Measurements from ENCODE around the gene INTS3.
"Not testable (repeated sequence)": the region's sequence is repeated elsewhere in the genome, so short reads cannot be mapped to it uniquely, and the experiment has no call there.

Gene INTS3

DNA sequence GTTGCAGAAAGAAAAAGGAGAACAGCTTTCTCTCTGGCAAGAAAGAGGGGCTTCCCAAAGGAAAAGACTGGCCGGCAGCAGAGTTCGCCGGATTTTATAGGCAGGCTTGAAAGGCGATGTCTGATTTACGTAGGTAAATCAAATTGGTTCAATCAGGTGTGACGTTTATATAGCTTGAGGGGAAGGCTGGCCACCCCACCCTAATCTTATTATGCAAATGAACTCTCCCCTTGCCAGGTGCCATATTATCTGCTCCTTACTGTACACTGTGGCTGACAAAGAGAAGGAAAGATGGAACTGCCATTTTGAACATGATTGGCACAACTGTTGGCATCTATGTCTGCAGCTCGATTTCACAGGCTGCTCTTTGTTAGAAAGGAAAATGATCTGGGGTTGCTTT is 16.8 kb upstream of the INTS3 start:
- DNase-seq: no peak

DNA sequence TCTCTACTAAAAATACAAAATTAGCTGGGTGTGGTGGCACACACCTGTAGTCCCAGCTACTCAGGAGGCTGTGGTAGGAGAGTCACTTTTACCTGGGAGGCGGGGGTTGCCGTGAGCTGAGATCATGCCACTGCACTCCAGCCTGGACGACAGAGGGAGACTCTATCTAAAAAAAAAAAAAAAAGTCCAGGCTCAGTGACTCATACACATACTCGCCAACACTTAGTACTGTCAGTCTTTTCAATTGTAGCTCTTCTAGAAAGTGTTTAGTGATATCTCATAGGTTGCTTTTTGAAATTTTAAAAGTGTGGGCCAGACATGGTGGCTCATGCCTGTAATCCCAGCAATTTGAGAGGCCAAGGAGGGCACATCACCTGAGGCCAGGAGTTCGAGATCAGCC is 11.6 kb upstream of the INTS3 start:
- not testable (repeated sequence) for DNase-seq

DNA sequence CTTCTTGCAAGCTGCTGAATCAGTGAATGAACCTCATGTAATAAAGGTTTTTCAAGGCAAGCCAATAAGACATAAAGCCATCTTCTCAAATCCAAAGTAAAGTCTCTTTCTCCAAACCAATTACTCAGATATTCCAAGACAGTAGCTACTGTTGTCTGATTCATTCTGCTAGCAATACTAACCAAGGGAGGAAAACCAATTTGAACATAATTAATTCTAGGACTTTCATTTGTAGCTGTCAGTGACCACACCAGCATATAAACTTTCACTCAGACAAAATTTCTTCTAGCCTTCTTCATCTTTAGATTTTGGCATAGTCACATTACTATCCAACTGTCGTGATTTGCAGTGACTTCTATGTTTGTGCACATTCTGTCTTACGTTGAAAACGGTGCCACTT is 10.5 kb upstream of the INTS3 start:
- DNase-seq: no peak

DNA sequence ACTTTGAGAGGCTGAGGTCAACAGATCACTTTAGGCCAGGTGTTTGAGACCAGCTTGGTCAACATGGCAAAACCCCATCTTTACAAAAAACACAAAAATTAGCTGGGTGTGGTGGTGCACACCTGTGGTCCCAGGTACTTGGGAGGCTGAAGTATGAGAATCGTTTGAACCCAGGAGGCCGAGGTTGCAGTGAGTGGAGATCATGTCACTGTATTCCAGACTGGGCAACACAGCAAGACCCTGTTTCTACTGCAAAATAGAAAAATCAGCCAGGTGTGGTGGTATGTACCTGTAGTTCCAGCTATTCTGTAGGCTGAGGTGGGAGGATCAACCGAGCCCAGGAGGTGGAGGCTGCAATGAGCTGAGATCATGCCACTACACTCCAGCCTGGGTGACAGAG is 4.2 kb upstream of the INTS3 start:
- no peak for DNase-seq

DNA sequence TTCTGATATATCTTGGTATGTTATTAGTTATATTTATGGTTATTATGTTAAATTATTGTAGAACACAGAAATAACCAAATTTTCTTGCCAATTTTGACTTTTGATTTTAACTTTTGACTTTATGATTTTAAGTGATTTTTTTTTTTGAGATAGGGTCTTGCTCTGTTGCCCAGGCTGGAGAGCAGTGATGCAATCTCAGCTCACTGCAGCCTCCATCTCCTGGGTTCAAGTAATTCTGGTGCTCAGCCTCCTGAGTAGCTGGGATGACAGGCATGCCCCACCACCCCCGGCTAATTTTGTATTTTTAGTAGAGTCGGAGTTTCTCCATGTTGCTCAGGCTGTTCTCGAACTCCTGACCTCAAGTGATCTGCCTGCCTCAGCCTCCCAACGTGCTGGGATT is 3.2 kb upstream of the INTS3 start:
- not testable (repeated sequence) for DNase-seq

DNA sequence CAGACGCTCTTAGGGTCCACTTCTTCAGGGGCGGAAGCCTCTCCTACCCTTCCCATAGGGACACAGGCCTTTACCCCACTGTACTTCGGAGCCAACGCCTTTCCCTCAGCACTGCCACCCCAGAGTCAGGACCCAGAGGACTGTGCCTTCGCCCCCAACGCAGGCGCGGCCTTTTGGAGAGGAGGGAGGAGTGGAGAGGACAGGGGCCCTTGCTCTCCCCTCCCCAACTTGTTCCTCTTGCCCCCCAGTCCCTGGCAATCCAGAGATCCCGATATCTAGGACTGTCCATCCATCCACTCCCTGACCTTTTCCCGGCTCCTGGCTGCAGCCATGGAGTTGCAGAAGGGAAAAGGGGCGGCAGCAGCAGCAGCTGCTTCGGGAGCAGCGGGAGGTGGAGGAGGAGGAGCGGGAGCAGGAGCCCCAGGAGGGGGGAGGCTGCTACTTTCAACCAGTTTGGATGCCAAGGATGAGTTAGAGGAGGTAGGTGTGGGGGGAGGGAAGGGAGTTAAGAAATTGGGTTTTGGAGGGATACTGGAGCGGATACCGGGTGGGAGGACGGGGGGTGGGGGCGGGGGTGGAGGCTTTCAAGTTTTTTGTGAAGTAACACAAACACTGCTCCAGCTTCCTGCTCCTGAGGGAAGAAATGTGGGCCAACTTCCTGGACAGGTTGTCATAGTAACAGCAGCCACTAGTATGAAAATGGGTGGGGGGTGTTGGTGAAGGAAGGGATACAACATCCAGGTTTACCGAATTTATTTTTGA is 636 bp downstream of the INTS3 start:
- DNase-seq: peak; percentile 50

DNA sequence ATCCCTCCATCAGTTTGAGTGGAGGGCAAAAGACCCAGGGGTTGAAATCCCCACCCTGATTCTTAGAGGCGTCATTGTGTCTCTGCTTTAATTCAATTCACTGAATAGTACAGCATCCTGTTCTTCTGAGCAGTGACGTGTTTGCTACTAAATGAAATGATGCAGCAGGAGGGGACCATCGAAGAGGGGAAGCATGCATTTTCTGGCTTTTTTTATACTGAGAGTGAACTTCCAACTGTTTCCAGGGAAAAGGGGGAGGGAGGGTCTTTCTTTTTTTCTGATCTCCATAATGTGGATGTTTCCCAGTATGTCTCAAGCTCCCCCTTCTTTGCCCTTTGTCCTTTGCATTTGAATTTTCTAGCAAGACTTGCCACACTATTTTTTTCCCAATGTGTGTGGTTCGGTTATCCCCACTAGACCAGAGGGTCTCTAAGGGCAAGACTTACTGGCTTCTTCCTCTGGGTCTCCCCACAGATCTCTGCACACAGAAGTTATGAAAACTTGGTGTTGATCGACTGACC is 2.7 kb downstream of the INTS3 start:
- no peak for DNase-seq

DNA sequence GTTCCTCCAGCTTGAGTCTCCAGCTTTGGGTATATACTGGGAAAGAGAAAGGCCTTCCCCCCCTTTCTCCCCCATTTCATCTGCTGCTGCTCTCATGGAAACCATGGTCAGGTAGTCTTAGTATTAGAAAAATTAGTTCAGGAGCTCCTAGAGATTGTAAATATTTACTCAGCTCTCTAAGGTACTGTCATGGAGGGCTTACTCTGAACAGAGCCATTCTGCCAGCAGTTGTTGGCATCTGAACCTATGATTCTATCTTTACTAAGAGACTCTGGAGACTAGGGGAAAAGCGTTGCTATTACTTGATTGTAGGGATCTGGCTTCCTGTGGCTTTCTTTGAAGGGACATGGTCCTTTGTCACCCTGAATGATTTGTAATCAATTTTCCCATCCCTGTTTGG is 6.1 kb downstream of the INTS3 start:
- no peak for DNase-seq

DNA sequence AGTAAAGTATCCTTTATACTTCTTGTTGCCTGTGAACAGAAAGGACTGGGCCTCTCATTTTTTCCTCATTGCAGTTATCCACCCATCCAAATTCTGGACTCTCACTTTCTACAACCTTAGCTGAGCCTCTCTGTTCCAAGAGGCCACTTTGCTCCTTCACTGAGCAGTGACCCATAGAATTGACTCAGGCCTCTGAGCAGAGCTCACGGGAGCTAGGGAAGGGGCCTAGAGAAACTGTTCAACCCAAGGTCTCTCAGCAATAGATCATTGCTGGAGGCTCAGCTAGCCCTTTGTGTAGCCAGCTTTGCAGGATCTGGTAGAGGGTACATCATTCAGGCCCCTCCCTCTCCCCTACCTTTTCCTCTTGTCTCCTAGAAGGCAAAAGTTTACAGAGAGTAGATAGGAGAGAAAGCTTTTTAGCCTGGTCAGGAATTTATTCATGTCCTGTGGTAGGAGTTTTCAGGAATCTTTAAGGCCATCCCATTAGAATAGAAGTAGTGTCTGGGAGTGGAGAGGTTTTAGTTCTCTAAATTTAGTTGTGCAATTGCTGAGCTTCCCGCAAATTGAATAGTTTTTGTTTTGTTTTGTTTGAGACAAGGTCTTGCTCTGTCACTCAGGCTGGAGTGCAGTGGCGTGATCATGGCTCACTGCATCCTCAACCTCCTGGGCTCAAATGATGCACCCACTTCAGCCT is 6.7 kb downstream of the INTS3 start:
- no peak for DNase-seq

DNA sequence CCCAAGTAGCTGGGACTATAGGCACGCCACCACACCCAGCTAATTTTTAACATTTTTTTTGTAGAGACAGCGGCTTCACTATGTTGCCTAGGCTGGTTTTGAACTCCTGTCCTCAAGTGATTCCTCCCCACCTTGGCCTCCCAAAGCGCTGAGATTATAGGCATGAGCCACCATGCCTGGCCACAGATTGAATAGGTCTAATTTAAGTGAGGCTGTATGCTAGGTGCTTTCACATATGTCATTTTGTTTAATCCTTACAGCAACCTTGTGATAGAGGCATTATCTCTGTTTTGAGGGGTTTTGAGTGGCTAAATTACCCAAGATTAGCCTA is 7.2 kb downstream of the INTS3 start:
- no peak for DNase-seq

DNA sequence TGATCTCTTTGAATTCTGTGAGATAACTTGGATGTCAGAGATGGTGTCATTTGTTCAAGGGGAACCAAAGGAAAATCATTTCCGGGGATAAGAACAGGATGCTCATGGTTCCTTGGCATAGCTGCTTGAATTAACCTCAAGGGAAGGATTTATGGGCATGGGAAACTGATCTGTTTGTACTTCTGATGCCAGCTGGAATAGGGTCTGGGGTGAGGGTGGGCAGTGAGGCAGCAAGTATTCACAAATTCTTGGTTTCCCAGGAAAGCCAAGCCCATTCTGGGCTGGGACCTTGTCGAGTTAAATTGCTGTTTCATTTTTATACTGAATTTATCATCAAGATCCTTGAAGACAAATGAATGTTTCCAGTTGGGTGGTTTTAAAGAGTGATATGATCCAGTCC is 14.1 kb downstream of the INTS3 start:
- no peak for DNase-seq

DNA sequence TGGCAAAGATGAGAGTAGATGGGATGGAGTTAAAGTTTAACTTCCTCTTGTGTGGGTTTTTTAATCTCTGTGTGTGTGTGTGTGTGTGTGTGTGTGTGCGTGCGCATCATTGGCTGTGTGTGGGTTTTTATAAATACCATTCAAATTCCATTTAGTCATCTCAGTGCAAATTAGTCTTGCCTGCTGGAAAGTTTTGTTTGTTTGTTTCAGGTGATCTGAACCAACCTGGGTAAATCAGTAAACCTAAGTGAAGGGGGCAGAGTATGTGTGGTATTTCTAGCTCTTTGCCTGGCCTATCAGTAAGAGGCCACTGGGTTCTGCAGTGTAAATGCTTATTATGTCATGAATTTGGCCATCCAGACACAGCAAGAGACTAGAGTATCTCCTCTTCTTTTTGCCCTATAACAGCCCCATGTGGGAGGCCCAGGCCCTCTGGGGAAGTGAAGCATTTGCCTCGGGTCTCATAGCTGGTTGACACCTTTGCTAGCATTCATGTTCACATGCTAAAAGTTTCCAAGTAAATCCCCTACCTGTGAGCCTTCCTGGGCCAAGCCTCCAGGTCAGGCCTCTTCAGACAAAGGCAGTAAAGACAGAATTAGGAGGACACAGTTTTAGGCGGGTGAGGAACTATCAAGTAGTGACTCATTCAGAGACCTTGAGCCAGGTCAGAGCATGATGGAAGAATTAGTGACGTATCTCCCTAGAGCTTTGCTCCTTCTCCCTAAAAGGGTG is 14.7 kb downstream of the INTS3 start:
- DNase-seq: no peak

DNA sequence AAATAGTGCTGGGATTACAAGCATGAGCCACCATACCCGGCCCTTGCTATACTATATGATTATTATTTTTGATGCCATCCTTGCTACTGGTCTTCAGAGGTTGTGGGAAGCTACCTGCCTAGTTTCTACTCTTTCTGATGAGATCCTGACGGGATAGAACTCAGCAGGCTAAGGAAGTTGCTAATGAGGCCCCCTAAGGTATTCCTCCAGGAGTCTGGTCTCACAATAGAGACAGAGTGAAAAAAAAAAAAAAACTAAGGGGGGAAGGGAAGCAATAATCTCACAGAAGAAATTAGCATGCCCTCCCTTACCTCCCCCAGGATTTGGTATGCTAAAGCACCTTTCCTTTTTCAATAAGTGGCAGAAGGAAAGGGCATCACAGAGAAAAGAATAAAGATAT is 17.6 kb downstream of the INTS3 start:
- DNase-seq: no peak

DNA sequence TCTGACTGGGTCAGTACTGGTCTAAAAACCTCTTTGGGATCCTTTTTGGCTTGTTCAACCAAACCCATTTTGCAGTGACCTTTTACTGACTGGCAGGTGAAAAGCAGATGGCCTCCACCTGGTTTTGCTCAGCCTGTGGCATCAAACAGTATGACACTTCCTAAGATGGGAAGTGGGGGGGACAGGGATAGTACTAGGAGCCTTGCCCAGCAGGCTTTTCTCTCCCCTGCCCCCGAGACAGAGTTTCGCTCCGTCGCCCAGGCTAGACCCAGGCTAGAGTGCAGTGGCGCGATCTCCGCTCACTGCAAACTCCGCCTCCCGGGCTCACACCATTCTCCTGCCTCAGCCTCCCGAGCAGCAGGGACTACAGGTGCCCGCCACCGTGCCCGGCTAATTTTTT is 18.3 kb downstream of the INTS3 start:
- DNase-seq: no peak

DNA sequence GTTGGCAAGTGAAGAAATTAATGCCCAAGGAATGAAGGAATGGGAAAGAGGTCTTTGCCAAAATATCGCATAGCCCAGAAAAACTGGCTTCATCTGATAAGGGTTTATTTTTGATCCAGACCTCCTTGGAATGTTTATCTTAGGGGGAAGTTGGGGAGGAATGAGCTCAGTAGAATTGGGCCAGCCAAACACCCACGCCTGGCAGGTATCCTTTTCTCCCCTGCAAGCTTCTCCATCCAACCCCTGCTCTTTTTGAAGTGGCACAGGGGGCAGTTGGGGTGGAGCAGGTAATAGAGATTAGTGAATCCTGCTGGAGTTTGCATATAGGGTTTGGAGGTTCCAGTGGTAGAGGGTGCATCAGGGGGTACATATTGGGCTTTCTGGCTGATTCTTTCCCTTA is 21.1 kb downstream of the INTS3 start:
- no peak for DNase-seq

DNA sequence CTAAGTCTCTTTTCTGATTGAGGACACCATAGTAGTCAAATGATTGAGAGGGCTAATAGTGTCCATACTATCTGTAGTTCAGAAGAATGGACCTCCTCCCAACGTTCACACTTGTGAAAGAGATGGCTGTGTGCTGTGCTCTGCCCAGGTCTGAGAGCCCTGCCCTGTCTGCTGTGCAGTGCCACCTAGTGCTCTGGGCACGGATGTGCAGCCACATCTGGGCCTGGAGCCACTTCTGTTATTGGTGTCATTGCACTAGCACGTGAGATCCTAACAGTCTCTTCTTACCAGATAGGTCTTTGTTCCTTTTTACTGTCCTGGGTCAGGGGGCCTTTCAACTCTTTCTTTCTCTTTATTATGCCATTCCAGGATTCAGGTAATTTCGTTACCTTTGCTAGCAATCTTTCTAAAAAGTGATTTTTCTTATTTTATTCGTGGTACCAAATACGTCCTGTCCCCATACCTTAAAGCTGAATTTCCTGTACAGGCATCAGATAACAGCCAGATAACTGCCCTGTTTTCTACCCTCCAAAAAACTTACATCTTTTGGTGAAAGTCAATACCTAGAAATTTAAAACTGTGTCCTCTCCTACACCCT is 21.7 kb downstream of the INTS3 start:
- peak; percentile 81 for DNase-seq

DNA sequence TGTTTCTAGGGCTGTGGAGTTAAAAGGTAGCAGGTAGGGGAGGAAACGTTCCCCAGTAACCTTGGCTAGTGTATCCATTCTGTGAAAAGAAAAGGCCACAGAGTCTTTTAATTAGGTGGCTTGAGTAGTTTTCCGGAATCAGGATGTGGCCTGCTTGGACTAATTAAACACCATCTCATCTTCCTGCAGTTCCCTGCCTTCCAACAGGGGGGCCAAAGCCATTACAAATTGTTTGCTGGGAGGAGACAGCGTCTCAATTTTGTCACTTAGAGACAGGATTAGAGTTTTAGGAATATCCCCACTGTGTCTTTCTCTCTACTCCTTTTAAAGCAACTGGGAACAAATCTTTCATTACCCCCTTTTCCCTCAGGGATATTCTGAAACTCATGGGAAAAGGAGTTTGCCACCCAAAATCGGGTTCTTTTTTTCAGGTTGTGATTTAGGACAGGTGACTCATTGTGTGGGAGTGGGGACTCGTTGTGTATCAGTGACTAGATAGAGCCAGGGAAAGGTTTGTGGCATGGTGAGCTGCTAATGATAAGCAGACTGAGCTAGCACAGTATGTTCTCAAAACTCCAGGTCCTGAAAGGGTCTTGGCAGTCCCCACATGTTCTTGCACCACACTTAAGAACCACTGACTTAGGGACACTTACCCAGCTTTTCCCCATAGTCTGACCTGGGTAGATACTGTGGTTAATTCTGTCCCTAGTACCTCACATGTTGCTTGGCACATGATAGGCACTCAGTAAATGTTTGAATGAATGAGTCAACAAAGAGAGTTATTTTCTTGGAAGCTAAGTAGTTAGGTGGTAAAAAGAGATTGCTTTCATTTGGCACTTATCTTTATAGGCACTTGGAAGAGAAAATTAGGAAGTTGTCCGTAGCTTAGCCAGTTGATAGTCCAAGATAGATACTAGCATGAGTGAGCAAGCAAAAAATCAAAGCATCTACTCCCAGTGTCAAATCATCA is 22.5 kb downstream of the INTS3 start:
- no peak for DNase-seq

DNA sequence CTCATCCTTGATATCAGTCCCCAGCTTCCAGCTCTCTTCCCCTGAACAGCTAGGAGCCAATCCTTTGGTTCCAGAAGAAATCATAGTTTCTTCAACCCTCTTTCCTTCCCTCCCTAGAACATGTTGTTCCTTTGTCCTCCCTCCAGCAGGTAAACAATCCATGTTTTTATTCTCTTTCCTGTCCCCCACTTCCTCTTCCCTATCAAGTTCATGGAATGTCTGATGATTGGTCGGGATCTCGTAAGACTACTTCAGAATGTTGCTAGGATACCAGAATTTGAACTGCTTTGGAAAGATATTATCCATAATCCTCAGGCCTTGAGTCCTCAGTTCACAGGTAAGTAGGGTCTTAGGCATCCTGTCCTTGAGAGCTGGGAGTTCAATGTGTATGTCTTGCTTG is 24.2 kb downstream of the INTS3 start:
- DNase-seq: no peak

DNA sequence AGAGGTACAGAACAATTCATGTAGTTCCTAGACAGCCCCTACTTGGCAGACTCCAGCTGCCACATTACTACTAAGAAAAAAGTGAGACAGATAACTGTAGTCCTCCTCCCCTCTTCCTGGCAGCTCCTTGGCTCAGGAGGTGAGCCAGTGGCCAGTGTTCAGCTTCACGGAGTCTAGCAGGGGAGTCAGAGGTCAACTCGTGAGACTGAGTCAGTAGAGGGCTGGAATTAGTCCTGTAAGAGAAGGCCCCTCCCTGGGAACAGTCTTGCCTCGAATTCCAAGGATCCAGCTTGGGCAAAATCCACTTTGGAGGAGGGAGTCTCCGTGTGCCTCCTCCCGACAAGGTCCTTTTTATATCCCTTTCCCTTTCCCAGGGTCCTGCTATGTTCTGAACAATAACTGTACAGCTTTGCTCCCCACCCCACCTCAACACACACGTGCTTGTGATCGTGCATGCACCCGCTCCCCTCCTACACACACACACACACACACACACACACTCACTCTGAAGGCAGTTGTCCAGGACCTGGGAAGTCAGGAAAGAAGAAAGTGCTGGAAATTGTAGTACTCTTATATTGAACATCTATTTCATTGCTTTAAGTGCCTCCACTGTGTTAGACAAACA is 24.8 kb downstream of the INTS3 start:
- no peak for DNase-seq

DNA sequence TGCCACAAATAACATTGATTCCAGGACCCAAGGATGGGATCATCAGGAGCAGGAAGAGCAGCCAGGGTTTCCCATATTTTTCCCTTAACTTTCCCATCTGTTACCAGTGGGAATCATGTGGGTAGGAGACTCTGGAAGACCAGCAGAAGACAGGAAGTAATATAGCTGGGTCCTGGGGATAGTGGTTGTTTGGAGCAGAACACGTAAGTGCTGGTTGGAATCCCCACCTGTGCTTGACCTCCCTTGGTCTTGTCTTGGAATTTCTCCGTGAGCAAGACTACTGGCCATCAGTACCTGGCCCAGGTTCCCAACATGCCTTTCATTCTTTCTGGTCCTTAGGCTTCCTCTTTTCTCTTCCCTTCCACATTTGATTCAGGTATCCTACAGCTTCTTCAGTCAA is 26.4 kb downstream of the INTS3 start:
- no peak for DNase-seq

DNA sequence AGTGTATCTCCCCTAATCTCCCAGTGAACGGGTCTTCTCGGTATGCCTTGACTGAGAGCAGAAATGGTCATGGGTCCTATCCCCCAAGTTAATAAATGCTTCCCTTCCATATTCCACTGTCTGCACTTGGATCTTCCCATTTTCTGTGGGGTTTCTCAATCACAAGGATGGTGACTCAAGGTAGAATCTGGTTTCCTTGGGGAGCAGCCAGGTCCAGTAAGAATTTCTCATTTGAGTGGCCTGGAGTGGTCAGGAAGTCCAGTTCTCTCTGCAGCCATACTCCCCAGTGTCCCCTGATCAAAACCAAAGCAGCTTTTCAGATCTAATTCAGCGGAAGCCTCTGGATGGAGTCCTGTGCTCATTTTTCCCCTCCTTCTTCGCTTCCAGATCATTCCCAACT is 32.6 kb downstream of the INTS3 start:
- no peak for DNase-seq
